WERI-Rb-1 (cell line): ENCODE results near the gene SPATA20.
A peak's percentile ranks its signal among the peaks of the same experiment; 100 is the strongest.

Experiments
- DNase-seq: peaks from one replicate; pipeline ENCODE4 v3.0.0-alpha.2; 2020
- H3K27ac ChIP-seq: fragments of 250-450 bp; sonication (Bioruptor Pico); 2 replicates; pipeline ENCODE4 v1.5.1; 2020; ENCODE audit warnings: mild to moderate bottlenecking, moderate library complexity
- H3K27me3 ChIP-seq: fragments of 250-450 bp; sonication (Bioruptor Pico); 2 replicates; pipeline ENCODE4 v1.5.1; 2021; ENCODE audit warnings: mild to moderate bottlenecking, low read depth, moderate library complexity; ENCODE audit not compliant: insufficient read depth, severe bottlenecking
- H3K36me3 ChIP-seq: fragments of 250-450 bp; sonication (Bioruptor Pico); 2 replicates; pipeline ENCODE4 v1.5.1; 2020; ENCODE audit warnings: mild to moderate bottlenecking, moderate library complexity
- H3K4me3 ChIP-seq: 2 replicates; pipeline ENCODE4 v1.5.1; 2011; ENCODE audit warnings: low read depth, mild to moderate bottlenecking, control low read depth, low read length
- H3K9me3 ChIP-seq: fragments of 250-450 bp; sonication (Bioruptor Pico); 2 replicates; pipeline ENCODE4 v1.5.1; 2021; ENCODE audit warnings: mild to moderate bottlenecking, moderate library complexity; ENCODE audit not compliant: severe bottlenecking
- CTCF ChIP-seq: IDR thresholded peaks from 2 replicates; pipeline ENCODE4 v1.5.1; 2011; ENCODE audit warnings: low read depth, mild to moderate bottlenecking, control low read depth, inconsistent platforms, low read length

Gene SPATA20

DNA sequence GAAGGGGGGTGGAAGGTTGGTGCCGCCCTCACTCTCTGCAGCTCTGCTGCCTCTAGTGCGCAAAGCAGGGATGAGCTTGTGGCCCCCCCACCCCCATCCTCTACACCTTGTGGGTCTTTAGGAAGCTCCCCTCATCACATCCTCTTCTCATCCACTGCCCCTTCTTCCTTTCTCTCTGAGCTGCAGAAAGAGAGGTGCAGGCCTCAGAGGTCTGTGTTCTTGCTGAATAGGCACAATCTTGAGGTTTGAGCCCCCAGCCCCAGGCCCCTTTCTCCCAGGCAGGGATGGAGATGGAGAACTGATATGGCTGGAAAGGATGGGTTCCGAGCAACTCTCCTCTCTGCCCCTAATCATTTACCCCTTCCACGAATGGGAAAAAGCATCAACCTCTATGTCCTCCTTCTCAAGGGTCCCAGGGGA is 16.1 kb downstream of the SPATA20 start:
- Histone ChIP-seq H3K27me3 (no peaks in the 10 kb centered on the region), H3K9me3 (no peaks in the 10 kb centered on the region), H3K36me3 (peaks cover 21% of the 10 kb centered on the region), H3K27ac (peak overlapping the region; percentile 52), H3K4me3 (peak overlapping the region; percentile 78)
- peak; percentile 74 for DNase-seq
- TF ChIP-seq CTCF: peak; percentile 73

- Histone ChIP-seq H3K36me3 (peaks cover 36% of the 10 kb centered on the region), H3K27me3 (no peaks in the 10 kb centered on the region), H3K27ac (peak overlapping the region; percentile 41), H3K9me3 (no peaks in the 10 kb centered on the region), H3K4me3 (no peak overlapping the region)
- TF ChIP-seq CTCF: no peak
- peak; percentile 61 for DNase-seq
Observed at GRCh38 chr17:50564916-50565315, 17.9 kb downstream of the SPATA20 start.

GRCh38 chr17:50565402-50566350 is 18.7 kb downstream of the SPATA20 start:
- Histone ChIP-seq H3K9me3 (no peaks in the 10 kb centered on the region), H3K27me3 (no peaks in the 10 kb centered on the region), H3K36me3 (peaks cover 36% of the 10 kb centered on the region), H3K4me3 (no peak overlapping the region), H3K27ac (peak overlapping the region; percentile 41)
- TF ChIP-seq CTCF: no peak
- DNase-seq: no peak

DNA sequence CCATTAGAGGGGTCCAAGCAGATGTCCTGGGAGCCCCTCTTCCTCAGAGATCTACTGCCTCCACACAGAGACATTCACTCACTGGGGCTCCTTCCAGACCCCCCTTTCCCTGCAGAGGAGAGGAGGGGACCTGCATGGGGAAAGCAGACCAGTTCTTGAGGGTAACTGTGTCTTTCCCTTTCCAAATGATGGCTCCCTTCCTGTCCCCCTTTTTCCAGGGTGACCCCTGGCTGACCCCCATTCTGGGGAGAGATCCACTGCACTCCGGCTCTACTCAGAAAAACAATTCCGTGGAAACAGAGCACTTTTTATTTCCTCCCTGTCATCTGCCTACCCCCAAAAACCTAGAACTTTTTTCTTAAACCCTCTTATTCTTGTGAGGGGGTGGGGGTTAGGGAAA is 19.9 kb downstream of the SPATA20 start:
- Histone ChIP-seq H3K27me3 (no peaks in the 10 kb centered on the region), H3K36me3 (peaks cover 48% of the 10 kb centered on the region), H3K27ac (peak overlapping the region; percentile 96), H3K9me3 (no peaks in the 10 kb centered on the region), H3K4me3 (no peak overlapping the region)
- no peak for TF ChIP-seq CTCF
- no peak for DNase-seq

GRCh38 chr17:50568659-50569058 is 21.7 kb downstream of the SPATA20 start:
- H3K9me3 ChIP-seq: no peaks in the 10 kb centered on the region
- H3K36me3 ChIP-seq: peaks cover 66% of the 10 kb centered on the region
- no peak for DNase-seq
- no peak overlapping the region for H3K4me3 ChIP-seq
- H3K27me3 ChIP-seq: no peaks in the 10 kb centered on the region
- TF ChIP-seq CTCF: no peak
- H3K27ac ChIP-seq: peak overlapping the region; percentile 96

- TF ChIP-seq CTCF: no peak
- H3K9me3 ChIP-seq: no peaks in the 10 kb centered on the region
- no peaks in the 10 kb centered on the region for H3K27me3 ChIP-seq
- peak overlapping the region; percentile 96 for H3K27ac ChIP-seq
- H3K36me3 ChIP-seq: peaks cover 66% of the 10 kb centered on the region
- DNase-seq: no peak
- no peak overlapping the region for H3K4me3 ChIP-seq
Observed at GRCh38 chr17:50569592-50569991, 22.6 kb downstream of the SPATA20 start.
